Nephron (organoid): ENCODE measurements around the gene BMP8A.

Experiments
- H3K27ac Mint-ChIP-seq, 3 experiments: 2 replicates each; pipeline ENCODE4 v1.8.0; 2020; ENCODE audit warnings: mixed read lengths in 3 of 3, mild to moderate bottlenecking in 2 of 3, moderate library complexity in 1 of 3
- H3K27me3 Mint-ChIP-seq: 2 replicates; pipeline ENCODE4 v1.8.0; 2021; ENCODE audit warnings: low read depth, mild to moderate bottlenecking, moderate library complexity, mixed read lengths
- H3K36me3 Mint-ChIP-seq: 2 replicates; pipeline ENCODE4 v1.8.0; 2020; ENCODE audit warnings: low read depth, mixed read lengths
- H3K4me1 Mint-ChIP-seq: 2 replicates; pipeline ENCODE4 v1.8.0; 2020; ENCODE audit warnings: mixed read lengths
- H3K4me3 Mint-ChIP-seq, 3 experiments: 2 replicates each; pipeline ENCODE4 v1.8.0; 2020; ENCODE audit warnings: mild to moderate bottlenecking in 3 of 3, mixed read lengths in 3 of 3, moderate library complexity in 2 of 3
- H3K9me3 Mint-ChIP-seq: 2 replicates; pipeline ENCODE4 v1.8.0; 2020; ENCODE audit warnings: mixed read lengths
- TF ChIP-seq, protein P1 (sequence below), 3 experiments: fragments of 200-600 bp; sonication (generic); IDR thresholded peaks; one replicate each; pipeline ENCODE4 v1.5.0; 2021; ENCODE audit warnings: antibody characterized with exemption in 3 of 3; ENCODE audit not compliant: unreplicated experiment in 3 of 3

Gene BMP8A

DNA sequence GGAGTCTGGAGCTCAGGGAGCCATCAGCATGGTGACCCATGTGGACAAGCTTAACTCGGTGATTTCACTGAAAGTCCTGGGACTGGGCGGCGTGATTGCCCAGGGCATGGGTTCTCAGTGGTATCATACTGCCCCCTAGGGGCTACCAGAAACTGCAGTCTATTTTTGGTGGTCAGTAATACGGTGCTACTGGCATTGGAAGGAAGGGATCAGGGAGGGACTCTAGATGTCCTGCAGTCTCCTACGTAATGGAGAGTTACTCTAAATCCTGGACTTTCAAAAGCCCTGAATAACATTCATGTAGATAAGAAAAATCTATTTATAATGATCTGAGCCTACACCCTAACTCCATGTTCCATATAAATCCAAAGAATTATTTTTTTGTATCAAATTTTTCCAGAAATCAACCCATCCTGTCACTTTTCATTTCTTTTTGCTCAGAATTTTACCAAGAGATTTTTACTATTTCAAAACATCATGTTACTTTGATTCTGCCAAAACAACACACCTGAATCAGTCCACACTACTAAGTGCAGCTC lies 47.9 kb downstream of the BMP8A start:
- no peak overlapping the region for H3K4me3 Mint-ChIP-seq

DNA sequence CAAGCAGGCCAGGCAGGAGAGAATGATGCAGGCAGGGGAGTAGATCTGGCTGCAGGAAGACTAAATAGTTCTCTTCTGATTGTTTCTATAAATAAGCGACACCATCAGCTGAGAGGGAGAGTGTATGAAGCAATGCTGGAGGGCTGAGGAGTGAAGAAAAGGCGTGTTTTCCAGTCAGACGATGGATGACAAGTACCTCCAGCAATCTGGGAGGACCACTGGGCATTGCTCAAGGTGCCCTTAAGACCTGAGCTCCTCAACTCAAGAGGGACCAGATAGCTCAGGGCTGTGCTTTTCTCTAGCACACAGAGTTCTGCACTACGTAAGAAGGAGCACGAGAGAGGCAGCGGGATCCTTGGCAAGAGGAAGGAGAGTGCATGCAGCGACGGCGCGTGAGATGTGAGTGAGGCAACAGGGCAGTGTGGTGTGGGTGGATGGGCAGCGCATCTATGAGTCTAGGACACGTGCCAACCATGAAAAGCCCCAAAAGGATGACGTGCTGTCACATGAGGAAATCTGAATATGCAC lies 49.1 kb downstream of the BMP8A start:
- no peaks in the 10 kb centered on the region for H3K27me3 Mint-ChIP-seq
- no peaks in the 10 kb centered on the region for H3K9me3 Mint-ChIP-seq
- no peak overlapping the region for H3K27ac Mint-ChIP-seq
- TF ChIP-seq, protein P1, sequence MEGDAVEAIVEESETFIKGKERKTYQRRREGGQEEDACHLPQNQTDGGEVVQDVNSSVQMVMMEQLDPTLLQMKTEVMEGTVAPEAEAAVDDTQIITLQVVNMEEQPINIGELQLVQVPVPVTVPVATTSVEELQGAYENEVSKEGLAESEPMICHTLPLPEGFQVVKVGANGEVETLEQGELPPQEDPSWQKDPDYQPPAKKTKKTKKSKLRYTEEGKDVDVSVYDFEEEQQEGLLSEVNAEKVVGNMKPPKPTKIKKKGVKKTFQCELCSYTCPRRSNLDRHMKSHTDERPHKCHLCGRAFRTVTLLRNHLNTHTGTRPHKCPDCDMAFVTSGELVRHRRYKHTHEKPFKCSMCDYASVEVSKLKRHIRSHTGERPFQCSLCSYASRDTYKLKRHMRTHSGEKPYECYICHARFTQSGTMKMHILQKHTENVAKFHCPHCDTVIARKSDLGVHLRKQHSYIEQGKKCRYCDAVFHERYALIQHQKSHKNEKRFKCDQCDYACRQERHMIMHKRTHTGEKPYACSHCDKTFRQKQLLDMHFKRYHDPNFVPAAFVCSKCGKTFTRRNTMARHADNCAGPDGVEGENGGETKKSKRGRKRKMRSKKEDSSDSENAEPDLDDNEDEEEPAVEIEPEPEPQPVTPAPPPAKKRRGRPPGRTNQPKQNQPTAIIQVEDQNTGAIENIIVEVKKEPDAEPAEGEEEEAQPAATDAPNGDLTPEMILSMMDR (IDR thresholded peaks at IDR 0.05; ENCODE audit: unreplicated experiment in 3 of 3): no peak
- no peak overlapping the region for H3K4me3 Mint-ChIP-seq
- no peaks in the 10 kb centered on the region for H3K4me1 Mint-ChIP-seq
- peaks cover 44% of the 10 kb centered on the region for H3K36me3 Mint-ChIP-seq

More for the DNA sequence above, 47.9 kb downstream of the BMP8A start:
- peaks cover 40% of the 10 kb centered on the region for H3K36me3 Mint-ChIP-seq
- no peaks in the 10 kb centered on the region for H3K9me3 Mint-ChIP-seq
- peak overlapping the region in 1 of 3 experiments; percentile 18 for H3K27ac Mint-ChIP-seq
- H3K4me1 Mint-ChIP-seq: no peaks in the 10 kb centered on the region
- TF ChIP-seq, protein P1 (IDR thresholded peaks at IDR 0.05; ENCODE audit: unreplicated experiment in 3 of 3): peak; percentile 76 to 84 (median 78)
- H3K27me3 Mint-ChIP-seq: no peaks in the 10 kb centered on the region

DNA sequence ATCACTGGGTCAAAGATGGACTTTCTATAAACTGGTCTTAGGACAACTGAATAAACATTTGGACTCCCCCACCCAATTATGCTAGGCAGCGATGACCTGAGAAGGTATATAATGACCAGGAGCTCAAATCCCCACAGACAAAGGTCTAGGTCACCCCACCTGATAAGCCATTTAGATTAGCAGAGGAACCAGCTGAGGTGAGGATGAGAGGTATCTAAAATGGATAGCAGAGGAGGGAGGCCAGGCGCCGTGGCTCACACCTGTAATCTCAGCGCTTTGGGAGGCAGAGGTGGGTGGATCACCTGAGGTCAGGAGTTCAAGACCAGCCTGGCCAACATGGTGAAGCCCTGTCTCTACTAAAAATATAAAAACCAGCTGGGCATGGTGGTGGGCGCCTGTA lies 51.5 kb downstream of the BMP8A start:
- Mint-ChIP-seq H3K27ac (no peak overlapping the region), H3K9me3 (no peaks in the 10 kb centered on the region), H3K27me3 (no peaks in the 10 kb centered on the region), H3K4me1 (no peaks in the 10 kb centered on the region), H3K36me3 (peaks cover 51% of the 10 kb centered on the region), H3K4me3 (no peak overlapping the region)
- TF ChIP-seq, protein P1 (IDR thresholded peaks at IDR 0.05; ENCODE audit: unreplicated experiment in 3 of 3): no peak

DNA sequence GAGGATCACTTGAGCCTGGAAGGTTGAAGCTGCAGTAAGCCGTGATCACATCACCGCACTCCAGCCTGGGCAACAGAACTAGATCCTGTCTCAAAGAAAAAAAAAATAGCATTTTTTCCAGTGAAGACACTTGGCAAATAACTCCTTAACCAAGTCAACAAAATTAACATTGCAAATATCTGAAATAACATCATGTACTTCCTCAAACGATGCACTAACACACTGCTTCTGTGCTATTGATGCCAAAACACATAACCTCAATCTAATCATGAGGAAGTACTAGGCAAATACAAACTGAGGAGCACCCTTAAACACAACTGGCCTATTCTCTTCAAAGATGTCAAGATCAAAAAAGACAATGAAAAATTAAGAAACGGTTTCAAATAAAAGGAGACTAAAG lies 52.9 kb downstream of the BMP8A start:
- TF ChIP-seq, protein P1 (IDR thresholded peaks at IDR 0.05; ENCODE audit: unreplicated experiment in 3 of 3): no peak
- no peaks in the 10 kb centered on the region for H3K4me1 Mint-ChIP-seq
- H3K4me3 Mint-ChIP-seq: no peak overlapping the region
- no peaks in the 10 kb centered on the region for H3K27me3 Mint-ChIP-seq
- no peak overlapping the region for H3K27ac Mint-ChIP-seq
- H3K36me3 Mint-ChIP-seq: peaks cover 51% of the 10 kb centered on the region
- H3K9me3 Mint-ChIP-seq: no peaks in the 10 kb centered on the region

DNA sequence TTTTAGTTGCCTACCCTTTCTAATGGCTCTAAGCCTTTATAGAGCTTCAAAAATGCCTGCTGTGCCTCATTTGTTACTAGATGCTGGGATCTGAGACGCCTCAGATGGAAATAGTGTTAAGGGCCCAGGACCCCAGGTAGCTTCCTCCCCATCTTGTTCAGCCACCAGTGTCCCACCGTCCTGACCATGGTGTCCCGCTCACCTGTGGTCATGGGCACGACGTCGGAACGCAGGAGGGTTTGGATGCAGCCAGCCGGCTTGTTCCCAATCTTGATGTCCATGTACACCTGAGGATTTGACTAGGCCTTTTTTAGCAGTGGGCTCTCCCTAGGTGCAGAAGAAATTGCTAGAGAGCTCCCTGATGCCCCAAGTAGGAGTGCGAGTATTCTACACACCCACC lies 54.1 kb downstream of the BMP8A start:
- no peak overlapping the region for H3K27ac Mint-ChIP-seq

More for the DNA sequence above, 54.1 kb downstream of the BMP8A start:
- Mint-ChIP-seq H3K36me3 (peaks cover 54% of the 10 kb centered on the region), H3K27me3 (no peaks in the 10 kb centered on the region), H3K4me1 (no peaks in the 10 kb centered on the region), H3K9me3 (no peaks in the 10 kb centered on the region), H3K4me3 (no peak overlapping the region)
- TF ChIP-seq, protein P1 (IDR thresholded peaks at IDR 0.05; ENCODE audit: unreplicated experiment in 3 of 3): no peak
